Choroid plexus epithelial cell (primary cell): ENCODE measurements around the gene HOXD12.

Experiments
- DNase-seq: peaks from one replicate; pipeline ENCODE4 v3.0.0-alpha.2; 2010; ENCODE audit warnings: low read depth
- H3K4me3 ChIP-seq: 2 replicates; pipeline ENCODE4 v1.5.1; 2011; ENCODE audit warnings: low read depth, mild to moderate bottlenecking, control low read depth, low read length, moderate library complexity
- TF ChIP-seq, protein P1 (sequence below): conservative IDR thresholded peaks from 2 replicates; pipeline ENCODE4 v1.5.1; 2011; ENCODE audit warnings: low read depth, mild to moderate bottlenecking, control low read depth, inconsistent platforms, low read length, moderate library complexity

Gene HOXD12

DNA sequence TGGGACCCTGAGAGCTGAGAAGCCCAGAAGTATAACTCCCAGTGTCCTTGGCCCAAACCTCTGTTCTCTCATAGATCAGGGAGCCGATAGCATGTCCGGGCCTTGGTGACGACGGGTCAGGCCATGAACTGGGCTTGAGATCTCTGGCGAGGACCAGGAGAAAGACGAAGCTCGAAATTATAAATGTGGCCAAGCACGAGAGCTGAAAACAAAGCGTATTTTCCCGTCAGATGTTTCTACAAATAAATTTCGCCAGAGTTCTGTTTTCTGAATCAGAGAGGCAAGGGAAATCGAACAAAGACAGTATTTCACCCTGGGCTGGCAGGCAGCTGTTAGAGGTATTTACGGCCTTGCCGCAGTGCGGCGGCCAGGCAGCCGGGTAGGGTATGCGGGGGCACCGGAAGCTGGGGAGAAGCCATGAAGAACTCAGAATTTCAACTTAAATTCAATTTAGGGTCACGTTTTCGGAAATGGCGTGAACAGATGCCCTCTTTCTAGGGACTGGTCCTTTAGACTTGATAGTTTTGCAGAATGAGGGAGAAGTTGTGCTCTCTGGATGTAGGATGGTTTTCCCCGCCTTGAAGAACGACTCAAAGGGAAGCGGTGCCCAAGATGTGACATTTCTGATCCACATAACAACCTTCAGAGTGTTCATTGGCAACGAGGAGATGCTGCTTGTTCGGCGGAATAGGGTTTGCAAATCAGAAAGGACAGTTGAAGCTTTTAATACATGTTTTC is 39.5 kb downstream of the HOXD12 start:
- no peak overlapping the region for H3K4me3 ChIP-seq
- TF ChIP-seq, protein P1, sequence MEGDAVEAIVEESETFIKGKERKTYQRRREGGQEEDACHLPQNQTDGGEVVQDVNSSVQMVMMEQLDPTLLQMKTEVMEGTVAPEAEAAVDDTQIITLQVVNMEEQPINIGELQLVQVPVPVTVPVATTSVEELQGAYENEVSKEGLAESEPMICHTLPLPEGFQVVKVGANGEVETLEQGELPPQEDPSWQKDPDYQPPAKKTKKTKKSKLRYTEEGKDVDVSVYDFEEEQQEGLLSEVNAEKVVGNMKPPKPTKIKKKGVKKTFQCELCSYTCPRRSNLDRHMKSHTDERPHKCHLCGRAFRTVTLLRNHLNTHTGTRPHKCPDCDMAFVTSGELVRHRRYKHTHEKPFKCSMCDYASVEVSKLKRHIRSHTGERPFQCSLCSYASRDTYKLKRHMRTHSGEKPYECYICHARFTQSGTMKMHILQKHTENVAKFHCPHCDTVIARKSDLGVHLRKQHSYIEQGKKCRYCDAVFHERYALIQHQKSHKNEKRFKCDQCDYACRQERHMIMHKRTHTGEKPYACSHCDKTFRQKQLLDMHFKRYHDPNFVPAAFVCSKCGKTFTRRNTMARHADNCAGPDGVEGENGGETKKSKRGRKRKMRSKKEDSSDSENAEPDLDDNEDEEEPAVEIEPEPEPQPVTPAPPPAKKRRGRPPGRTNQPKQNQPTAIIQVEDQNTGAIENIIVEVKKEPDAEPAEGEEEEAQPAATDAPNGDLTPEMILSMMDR: no peak
- no peak for DNase-seq

DNA sequence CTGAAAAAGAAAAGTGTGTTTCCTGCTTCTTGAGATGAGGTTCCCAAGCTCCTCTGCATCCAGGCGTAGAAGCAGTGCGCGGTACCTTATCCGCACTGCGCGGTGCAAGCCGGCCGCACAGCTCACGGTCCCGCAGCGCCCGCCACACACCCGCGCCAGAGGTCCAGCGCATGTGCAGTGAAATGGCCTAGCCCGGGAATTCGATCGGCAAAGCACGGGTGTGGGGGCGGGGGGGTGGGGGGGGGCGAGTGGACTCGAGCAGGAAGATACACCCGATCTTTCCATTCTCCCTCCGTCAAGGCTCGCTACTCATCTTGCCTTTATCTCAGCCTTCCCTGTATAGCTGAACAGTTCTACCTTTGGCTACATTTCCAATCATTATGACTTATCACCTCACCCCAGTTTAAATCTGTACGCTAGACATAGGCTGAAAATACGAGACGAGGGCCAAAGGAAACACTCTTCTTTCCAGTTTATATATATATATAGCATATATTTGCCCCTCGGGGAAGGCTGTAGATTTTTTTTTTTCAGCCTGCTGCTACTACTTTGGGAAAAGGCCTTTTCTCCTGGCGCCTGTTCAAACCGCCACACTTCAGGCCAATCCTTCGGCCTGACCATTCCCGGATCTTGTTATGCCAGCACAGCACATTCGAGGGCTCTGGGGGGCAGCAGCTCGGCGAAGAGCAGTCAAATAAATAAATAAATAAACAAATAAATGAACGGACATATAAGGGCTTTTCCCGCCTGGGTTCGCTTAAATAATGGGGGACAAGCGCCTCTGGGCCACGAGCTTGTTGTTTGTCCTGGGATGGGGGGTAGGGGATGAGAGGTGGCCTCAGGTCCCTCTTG is 40.3 kb downstream of the HOXD12 start:
- no peak overlapping the region for H3K4me3 ChIP-seq
- DNase-seq: no peak
- TF ChIP-seq, protein P1: no peak

DNA sequence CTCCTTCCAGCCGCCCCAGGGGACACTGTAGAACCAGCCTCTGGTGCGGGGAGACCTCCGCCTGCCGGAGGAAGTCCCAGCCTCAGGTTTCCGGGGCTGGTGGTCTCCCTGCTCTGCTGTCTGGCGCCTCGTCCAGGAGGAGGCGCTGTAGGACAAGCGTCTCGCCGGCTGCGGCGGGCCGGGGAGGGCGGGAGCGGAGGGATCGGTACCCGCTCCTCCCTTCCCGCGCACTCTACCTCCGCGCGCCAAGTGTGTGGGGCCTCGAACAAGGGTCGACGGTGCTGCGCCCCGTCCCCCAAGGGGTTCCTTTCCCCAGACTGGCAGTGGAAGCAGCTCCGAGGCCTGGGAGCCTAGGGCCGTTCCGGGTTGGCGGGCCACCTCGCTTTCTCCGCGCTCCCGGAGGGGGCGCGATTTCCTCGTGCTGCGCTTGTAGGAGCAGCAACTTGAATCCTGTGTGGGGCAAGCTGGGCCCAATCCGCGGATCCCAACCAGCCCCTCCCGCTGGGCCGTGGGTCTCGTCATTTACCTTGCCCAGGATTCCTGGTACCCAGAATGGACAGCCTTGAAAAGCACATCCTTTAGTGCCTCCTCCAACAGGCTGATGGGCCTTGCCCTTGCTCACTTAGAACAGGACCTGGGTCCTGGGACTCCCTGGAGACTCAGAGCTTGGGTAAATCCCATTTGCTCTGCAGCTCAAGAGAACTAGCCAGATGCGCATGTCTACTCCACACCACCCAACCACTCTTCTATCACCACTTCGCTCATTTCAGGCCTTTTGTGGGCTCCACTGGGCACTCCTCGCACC is 41.1 kb downstream of the HOXD12 start:
- TF ChIP-seq, protein P1: peak; percentile 76
- peak overlapping the region; percentile 46 for H3K4me3 ChIP-seq
- DNase-seq: peak; percentile 51

DNA sequence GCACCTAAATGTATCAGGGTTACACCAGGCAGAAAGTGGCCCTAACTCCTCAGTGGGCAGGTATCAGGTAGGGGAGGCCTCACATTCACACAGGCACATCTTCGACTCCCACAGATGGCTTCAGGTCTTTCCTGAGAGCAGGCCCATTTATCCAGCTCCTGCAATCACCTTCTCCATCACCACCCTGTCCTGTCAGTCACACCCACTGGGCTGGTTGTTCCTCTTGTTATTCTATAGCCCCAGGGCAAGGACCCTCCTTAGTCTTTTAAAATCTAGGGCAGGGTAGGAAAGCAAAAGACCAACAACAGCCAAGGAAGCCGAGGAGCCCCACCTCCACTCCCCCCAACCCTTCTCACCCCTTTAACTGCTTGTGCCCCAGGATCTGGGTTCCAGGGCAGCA is 42.7 kb downstream of the HOXD12 start:
- no peak for DNase-seq
- TF ChIP-seq, protein P1: no peak
- H3K4me3 ChIP-seq: no peak overlapping the region

DNA sequence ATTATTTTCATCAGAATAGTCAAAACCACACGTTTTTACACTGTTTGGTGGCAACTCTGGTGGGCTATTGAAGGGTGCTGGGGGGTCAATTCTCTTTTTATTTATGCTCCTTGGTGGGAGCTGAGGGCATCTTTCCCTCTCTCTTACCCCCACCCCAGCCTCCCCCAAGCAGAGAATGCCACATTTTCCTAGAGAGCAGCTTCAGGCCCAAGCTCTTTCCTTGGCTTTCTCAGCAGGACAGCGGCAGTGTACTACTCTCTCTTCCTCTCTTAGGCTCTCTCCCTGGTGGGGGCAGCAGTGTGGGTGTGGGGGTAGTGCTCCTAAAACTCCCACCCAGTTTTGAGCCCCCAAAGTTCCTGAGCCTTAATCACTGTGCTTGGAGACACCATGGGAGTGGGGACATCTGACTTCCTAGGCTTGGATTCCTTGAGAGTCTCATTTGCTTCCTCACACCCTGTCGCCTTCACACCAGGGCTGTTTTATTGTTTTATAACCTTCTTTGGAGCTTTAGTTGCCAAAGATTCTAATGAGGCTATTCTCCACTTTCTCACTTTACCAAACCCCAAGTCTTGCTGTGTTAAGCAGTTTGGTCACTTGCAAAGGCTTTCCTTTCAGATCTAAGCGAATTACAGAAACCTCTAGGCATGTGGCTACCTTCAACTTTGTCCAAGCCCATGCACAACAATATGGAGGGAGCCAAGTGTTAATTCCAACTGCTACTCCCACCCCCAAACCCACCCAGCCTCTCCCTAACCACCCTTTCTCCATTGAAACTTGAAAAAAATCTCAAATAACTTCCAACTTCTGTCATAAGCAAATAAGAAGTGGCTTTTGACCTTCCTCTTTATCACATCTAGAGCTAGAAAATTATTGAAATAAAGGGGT is 45.7 kb downstream of the HOXD12 start:
- H3K4me3 ChIP-seq: no peak overlapping the region
- DNase-seq: no peak

DNA sequence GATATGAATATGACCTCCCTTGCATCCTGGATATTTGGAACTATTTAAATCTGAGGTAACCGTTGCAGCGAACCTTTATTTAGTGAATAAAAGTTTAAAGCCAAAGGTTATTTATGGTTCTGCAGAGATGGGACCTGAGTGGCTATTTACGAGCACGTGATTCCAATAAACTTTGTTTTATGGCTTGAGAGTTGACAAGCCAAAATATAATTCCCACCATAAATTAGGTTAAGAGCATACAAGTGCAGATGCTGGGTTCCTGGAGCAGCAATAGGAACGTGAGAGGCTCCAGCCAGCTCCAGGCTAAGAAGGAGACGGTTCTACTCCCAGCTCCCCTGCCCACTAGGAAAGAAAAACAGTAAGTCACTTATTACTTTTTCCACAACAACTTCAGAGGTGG is 46.5 kb downstream of the HOXD12 start:
- TF ChIP-seq, protein P1: no peak
- H3K4me3 ChIP-seq: no peak overlapping the region

More for the DNA sequence above, 45.7 kb downstream of the HOXD12 start:
- TF ChIP-seq, protein P1: no peak

More for the DNA sequence above, 46.5 kb downstream of the HOXD12 start:
- no peak for DNase-seq
